GM13976 (cell line): ENCODE results near the gene FBL.
"Not testable (repeated sequence)": the region's sequence is repeated elsewhere in the genome, so short reads cannot be mapped to it uniquely, and the experiment has no call there.

Experiments used
- DNase-seq: peaks from one replicate; pipeline ENCODE4 v3.0.0; 2012; ENCODE audit warnings: low spot score
- CTCF ChIP-seq: IDR thresholded peaks from 2 replicates; pipeline ENCODE4 v1.5.1; 2012; ENCODE audit warnings: borderline replicate concordance, mild to moderate bottlenecking; ENCODE audit not compliant: insufficient read depth; ENCODE audit errors: extremely low read depth, missing control alignments, control extremely low read depth
- in situ Hi-C: fragments of 300-500 bp; cut with MboI; formaldehyde crosslinking; loops from one replicate; pipeline ENCODE4 v1.12.0; 2022; ENCODE audit warnings: low sequenced_read_pairs, mixed read lengths, inconsistent platforms; ENCODE audit not compliant: unreplicated experiment

The FBL gene

GRCh38 chr19:39817888-39818561, 28.2 kb downstream of the FBL start:
- no peak for TF ChIP-seq CTCF
- no peak for DNase-seq
- in situ Hi-C loops: no loop called here

- no peak for DNase-seq
- in situ Hi-C loops: no loop called here
- no peak for TF ChIP-seq CTCF
Measured at GRCh38 chr19:39816287-39817048, 29.7 kb downstream of the FBL start.

- in situ Hi-C loops: no loop called here
- TF ChIP-seq CTCF: no peak
- no peak for DNase-seq
Measured at GRCh38 chr19:39814595-39814994, 31.6 kb downstream of the FBL start.

GRCh38 chr19:39814111-39814510, 32.1 kb downstream of the FBL start:
- DNase-seq, in situ Hi-C loops: not testable (repeated sequence)

DNA sequence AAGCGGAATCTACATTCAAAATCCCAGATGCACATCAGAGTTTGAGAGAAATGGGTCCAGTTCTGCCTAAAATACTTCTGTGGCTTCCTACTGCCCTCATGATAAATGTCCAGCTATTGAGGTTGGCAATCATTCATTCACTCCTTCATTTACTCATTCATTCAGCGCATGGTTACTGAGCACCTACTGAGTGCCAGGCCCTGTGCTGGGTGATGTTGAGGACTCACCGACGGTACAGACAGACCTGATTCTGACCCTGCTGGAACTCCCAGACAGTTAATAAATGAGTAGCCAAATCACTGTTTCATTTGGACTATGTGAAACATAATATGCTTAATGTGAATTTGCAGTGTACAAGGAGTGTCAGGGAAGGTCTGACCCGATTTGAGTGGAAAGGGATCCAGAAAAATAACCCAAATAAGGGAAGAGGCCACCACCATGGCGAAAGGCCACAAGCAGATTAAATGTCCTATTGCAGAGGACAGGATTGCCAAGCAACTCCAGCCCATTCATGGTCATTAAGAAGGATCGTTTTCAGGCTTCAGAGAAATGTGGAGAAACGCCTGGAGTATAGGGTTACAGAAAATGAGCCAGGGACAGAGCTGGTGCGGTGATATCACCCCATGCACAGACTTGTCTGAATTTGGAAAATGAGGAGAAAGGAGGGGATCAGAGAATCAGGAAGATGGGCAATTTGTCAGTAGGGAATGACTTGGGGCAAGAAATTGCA, 32.8 kb downstream of the FBL start:
- no peak for DNase-seq
- in situ Hi-C loops: no loop called here
- TF ChIP-seq CTCF: no peak

DNA sequence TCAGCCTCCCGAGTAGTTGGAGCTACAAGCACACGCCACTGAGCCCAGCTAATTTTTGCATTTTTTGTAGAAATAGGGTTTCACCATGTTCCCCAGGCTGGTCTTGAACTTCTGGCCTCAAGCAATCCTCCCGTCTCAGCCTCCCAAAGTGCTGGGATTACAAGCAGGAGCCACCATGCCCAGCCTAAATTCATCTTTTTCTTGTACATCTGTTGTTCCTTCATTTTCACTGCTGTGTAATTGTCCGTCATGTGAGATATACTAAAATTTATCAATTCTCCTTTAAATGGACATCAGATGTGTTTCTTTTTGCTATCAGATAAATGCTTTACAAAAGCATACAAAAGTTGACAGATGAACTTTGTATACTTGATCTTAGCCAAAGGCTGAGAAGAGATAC, 35.1 kb downstream of the FBL start:
- in situ Hi-C loops: no loop called here
- DNase-seq: no peak
- TF ChIP-seq CTCF: no peak

DNA sequence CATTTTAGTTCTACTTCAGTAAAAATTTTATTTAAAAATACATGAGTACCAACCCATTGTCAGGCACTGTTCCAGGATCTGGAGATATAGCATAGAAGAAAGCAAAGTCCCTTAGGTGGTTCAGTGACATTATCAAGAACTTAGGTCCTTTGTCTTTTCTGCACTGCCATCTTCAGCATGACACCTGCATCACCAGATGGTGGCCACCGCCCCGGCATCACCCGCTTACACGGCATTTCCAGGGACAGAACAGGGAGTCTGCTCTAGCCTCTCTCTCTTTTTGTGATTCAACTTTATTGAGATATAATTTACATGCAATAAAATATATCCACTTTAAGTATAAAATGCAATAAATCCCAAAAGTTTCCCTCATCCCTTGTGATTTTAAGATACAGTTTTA, 35.8 kb downstream of the FBL start:
- no peak for TF ChIP-seq CTCF
- in situ Hi-C loops: no loop called here
- no peak for DNase-seq
